ENCODE measurements around the gene SRRM3. TPM values are rescaled to one million over a fixed set of nuclear protein-coding genes. Genes with fewer than 3 reads are reported as not detected.
"Not testable (repeated sequence)": the region's sequence is repeated elsewhere in the genome, so short reads cannot be mapped to it uniquely, and the experiment has no call there.

SRRM3 gene
- total RNA-seq, 4 donors from 2014 or later, result 0.22 to 3.1 (median 2.4) TPM

DNA sequence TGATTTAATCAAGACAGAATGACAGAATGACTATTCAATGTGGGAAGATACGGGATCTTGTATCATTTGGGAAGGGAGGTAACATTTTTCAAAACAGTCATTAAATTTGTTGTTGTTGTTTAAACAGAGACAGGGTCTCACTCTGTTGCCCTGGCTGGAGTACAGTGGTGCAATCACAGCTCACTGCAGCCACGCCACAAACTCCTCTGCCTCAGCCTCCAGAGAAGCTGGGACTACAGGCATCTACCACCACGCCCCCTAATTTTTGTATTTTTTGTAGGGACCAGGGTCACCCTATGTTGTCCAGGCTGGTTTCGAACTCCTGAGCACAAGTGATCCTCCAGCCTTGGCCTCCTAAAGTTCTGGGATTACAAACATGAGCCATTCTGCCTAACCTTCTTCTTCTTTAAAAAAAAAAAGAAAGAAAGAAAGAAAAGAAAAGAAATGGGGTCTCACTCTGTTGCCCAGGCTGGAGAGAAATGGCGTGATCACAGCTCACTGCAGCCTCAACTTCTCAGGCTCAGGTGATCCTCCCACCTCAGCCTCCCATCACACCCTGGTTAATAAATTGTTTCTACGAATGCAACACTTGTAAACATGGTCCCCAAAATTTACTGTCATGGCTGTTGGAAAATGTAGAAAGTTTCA, 132.7 kb downstream of the SRRM3 start:
- Histone ChIP-seq H3K4me1 (peaks cover 0 to 55% (median 18%) of the 10 kb centered on the region in 4 donors), H3K27ac (no peak overlapping the region), H3K27me3 (no peaks in the 10 kb centered on the region), H3K36me3 (peaks cover 0 to 18% (median 4%) of the 10 kb centered on the region in 3 donors), H3K9me3 (no peaks in the 10 kb centered on the region), H3K4me3 (no peak overlapping the region)
- TF ChIP-seq EP300 (IDR thresholded peaks at IDR 0.05) (no peak), CTCF (IDR thresholded peaks at IDR 0.05) (no peak), POLR2A (IDR thresholded peaks at IDR 0.05) (no peak)
- 87 to 89% methylated on average over 6 of the region's 6 CpGs for WGBS, 2 donors
- no peak for DNase-seq (ENCODE audit: low spot score in 2 of 2)

GRCh38 chr7:76335417-76335816, 133.7 kb downstream of the SRRM3 start:
- Histone ChIP-seq H3K36me3 (peaks cover 0 to 15% (median 0%) of the 10 kb centered on the region in 3 donors), H3K4me1 (peaks cover 0 to 62% (median 21%) of the 10 kb centered on the region in 4 donors)
- WGBS, 2 donors, result 97 to 100% methylated on average over 2 of the region's 2 CpGs
- not testable (repeated sequence) for H3K4me3 ChIP-seq; H3K9me3 ChIP-seq; H3K27me3 ChIP-seq; DNase-seq (ENCODE audit: low spot score in 2 of 2); H3K27ac ChIP-seq

DNA sequence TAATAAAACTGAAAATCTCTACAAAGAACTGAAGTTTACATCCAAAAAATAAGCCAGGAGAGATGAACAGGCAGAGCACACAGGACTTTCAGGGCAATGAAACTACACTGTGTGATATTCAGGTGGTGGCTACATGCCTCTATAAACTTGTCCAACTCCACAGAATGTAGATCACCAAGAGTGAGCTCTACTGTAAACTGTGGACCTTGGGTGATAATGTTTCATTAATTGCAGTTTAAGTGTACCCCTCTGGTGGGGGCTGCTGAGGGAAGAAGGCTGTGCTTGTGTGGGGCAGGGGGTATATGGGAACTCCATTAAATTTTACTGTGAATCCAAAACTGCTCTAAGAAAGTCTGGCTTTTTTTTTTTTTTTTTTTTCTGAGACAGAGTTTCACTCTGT, 134.4 kb downstream of the SRRM3 start:
- H3K27ac ChIP-seq, result no peak overlapping the region
- no peaks in the 10 kb centered on the region for H3K27me3 ChIP-seq
- H3K4me1 ChIP-seq, result peaks cover 0 to 69% (median 23%) of the 10 kb centered on the region in 4 donors
- H3K9me3 ChIP-seq, result no peaks in the 10 kb centered on the region
- H3K4me3 ChIP-seq, result no peak overlapping the region
- peaks cover 0 to 15% (median 0%) of the 10 kb centered on the region in 3 donors for H3K36me3 ChIP-seq
- no peak for DNase-seq (ENCODE audit: low spot score in 2 of 2)
- TF ChIP-seq CTCF (IDR thresholded peaks at IDR 0.05) (no peak), EP300 (IDR thresholded peaks at IDR 0.05) (no peak), POLR2A (IDR thresholded peaks at IDR 0.05) (no peak)

Other genes starting within 250 kb of the SRRM3 start
- gene TMEM120A, start 207.3 kb upstream of the SRRM3 start, total RNA-seq, result 100 to 1,000 TPM in 1 of 4 donors, 10 to 100 TPM in 3; 38.7 to 108 (median 53.2) TPM
- gene STYXL1, start 153.9 kb upstream of the SRRM3 start, total RNA-seq, result 10 to 100 TPM in 3 of 4 donors, 1 to 10 TPM in 1; 9.9 to 45.7 (median 29.0) TPM
- 10 to 100 TPM; 57.1 to 81.0 (median 69.4) TPM for gene MDH2, start 153.8 kb upstream of the SRRM3 start, total RNA-seq
- gene HSPB1, start 100.8 kb downstream of the SRRM3 start, total RNA-seq, result 100 to 1,000 TPM; 272 to 385 (median 324) TPM
- gene YWHAG, start 157.1 kb downstream of the SRRM3 start, total RNA-seq, result 10 to 100 TPM; 54.9 to 96.6 (median 81.7) TPM
- under 1 TPM in 1 of 4 donors, not detected in 3; 0.84 TPM for gene SSC4D, start 207.8 kb downstream of the SRRM3 start, total RNA-seq
- 10 to 100 TPM in 1 of 4 donors, 1 to 10 TPM in 2, not detected in 1; 1.2 to 19.4 (median 2.4) TPM for gene ZP3, start 223.1 kb downstream of the SRRM3 start, total RNA-seq

Measured in tibial nerve (tissue), 4 donors.